ENCODE results near the gene LGALS12.

LGALS12 gene

GRCh38 chr11:63491636-63492372 lies 14.1 kb upstream of the LGALS12 start:
- no peak for DNase-seq (ENCODE audit: low read depth)
- no peak overlapping the region for H3K4me3 ChIP-seq (ENCODE audit: low read depth, low read length)
- no peak for TF ChIP-seq CTCF (IDR thresholded peaks at IDR 0.05; ENCODE audit: low read depth, low read length, missing control alignments)

- no peak overlapping the region for H3K4me3 ChIP-seq (ENCODE audit: low read depth, low read length)
- TF ChIP-seq CTCF (IDR thresholded peaks at IDR 0.05; ENCODE audit: low read depth, low read length, missing control alignments) = no peak
- no peak for DNase-seq (ENCODE audit: low read depth)
Observed at GRCh38 chr11:63492441-63492840, 13.4 kb upstream of the LGALS12 start.

- TF ChIP-seq CTCF (IDR thresholded peaks at IDR 0.05; ENCODE audit: low read depth, low read length, missing control alignments) = no peak
- DNase-seq (ENCODE audit: low read depth) = no peak
- H3K4me3 ChIP-seq (ENCODE audit: low read depth, low read length) = no peak overlapping the region
Observed at GRCh38 chr11:63493127-63493526, 12.8 kb upstream of the LGALS12 start.

- TF ChIP-seq CTCF (IDR thresholded peaks at IDR 0.05; ENCODE audit: low read depth, low read length, missing control alignments) = no peak
- no peak for DNase-seq (ENCODE audit: low read depth)
- H3K4me3 ChIP-seq (ENCODE audit: low read depth, low read length) = no peak overlapping the region
Observed at GRCh38 chr11:63494975-63495374, 10.9 kb upstream of the LGALS12 start.

GRCh38 chr11:63499874-63500273 lies 6.0 kb upstream of the LGALS12 start:
- DNase-seq (ENCODE audit: low read depth) = no peak
- no peak overlapping the region for H3K4me3 ChIP-seq (ENCODE audit: low read depth, low read length)
- TF ChIP-seq CTCF (IDR thresholded peaks at IDR 0.05; ENCODE audit: low read depth, low read length, missing control alignments) = no peak

- TF ChIP-seq CTCF (IDR thresholded peaks at IDR 0.05; ENCODE audit: low read depth, low read length, missing control alignments) = no peak
- H3K4me3 ChIP-seq (ENCODE audit: low read depth, low read length) = no peak overlapping the region
- no peak for DNase-seq (ENCODE audit: low read depth)
Observed at GRCh38 chr11:63501236-63501635, 4.6 kb upstream of the LGALS12 start.

- no peak for TF ChIP-seq CTCF (IDR thresholded peaks at IDR 0.05; ENCODE audit: low read depth, low read length, missing control alignments)
- no peak overlapping the region for H3K4me3 ChIP-seq (ENCODE audit: low read depth, low read length)
- DNase-seq (ENCODE audit: low read depth) = no peak
Observed at GRCh38 chr11:63502252-63502820, 3.5 kb upstream of the LGALS12 start.

Measured in GM12864 (cell line).